Body of pancreas (tissue), 4 donors: Measurements from ENCODE around the gene STON1. TPM values are rescaled to one million over a fixed set of nuclear protein-coding genes. Genes with fewer than 3 reads are reported as not detected.
"Not testable (repeated sequence)": the region's sequence is repeated elsewhere in the genome, so short reads cannot be mapped to it uniquely, and the experiment has no call there.

Experiments used
- ATAC-seq: fragments of 150-250 bp; one replicate; pipeline ENCODE4 v1.9.1; 2016
- DNase-seq, 4 donors: peaks; one replicate each; pipeline ENCODE4 v3.0.0-alpha.2; 2019
- H3K27ac ChIP-seq, 4 donors: fragments of 200-600 bp; sonication (generic); 1 replicate in 3 of 4; 2 replicates in 1 of 4; pipeline versions ENCODE4 v1.5.1 to v1.6.1; 2016 to 2019; ENCODE audit warnings: mild to moderate bottlenecking in 1 of 4, mixed read lengths in 1 of 4, moderate library complexity in 1 of 4
- H3K27me3 ChIP-seq, 2 donors: fragments of 200-600 bp; sonication (generic); one replicate each; pipeline ENCODE4 v1.6.0; 2016; ENCODE audit warnings: mild to moderate bottlenecking in 1 of 2
- H3K36me3 ChIP-seq, 2 donors: fragments of 200-600 bp; sonication (generic); replicated peaks in 1 of 2; 2 replicates each; pipeline ENCODE4 v1.5.1; 2016; ENCODE audit warnings: low read depth in 2 of 2; ENCODE audit not compliant: insufficient read depth in 1 of 2
- H3K4me1 ChIP-seq: fragments of 200-600 bp; sonication (generic); one replicate; pipeline ENCODE4 v1.6.0; 2016
- H3K4me3 ChIP-seq, 2 donors: fragments of 200-600 bp; sonication (generic); 1 replicate in 1 of 2; 2 replicates in 1 of 2; pipeline ENCODE4 v1.5.1; 2016 to 2019
- H3K9me3 ChIP-seq, 3 donors: fragments of 200-600 bp; sonication (generic); 1 replicate in 2 of 3; 2 replicates in 1 of 3; pipeline ENCODE4 v1.5.1; 2016
- CTCF ChIP-seq, 7 experiments: fragments of 450-650 bp in 4 of 7; fragments of 200-600 bp in 3 of 7; sonication (generic) in 3 of 7; IDR thresholded peaks; one replicate each; pipeline ENCODE4 v1.5.1; 2016 to 2019; ENCODE audit warnings: antibody characterized with exemption in 7 of 7
- POLR2A ChIP-seq, 3 donors: fragments of 450-650 bp; IDR thresholded peaks; one replicate each; pipeline ENCODE4 v1.6.1; 2016; ENCODE audit warnings: antibody characterized with exemption in 3 of 3, mild to moderate bottlenecking in 2 of 3
- WGBS, 2 donors: methylation state at CpG; one replicate each; pipeline ENCODE4 v1.1.5; 2017; 5-methylcytosine and 5-hydroxymethylcytosine counted together
- intact Hi-C: fragments of 100-400 bp; cut with DNase I; formaldehyde crosslinking; loops from one replicate; pipeline ENCODE4 v1.15.1; 2023
- total RNA-seq, 2 donors: library from RNA; depleted of rRNA; stranded (reverse); fragments of >200 nt; gene quantifications; one replicate each; pipeline ENCODE4 v1.1.0, GENCODE V29; 2016

STON1 gene
- total RNA-seq, 2 donors from 2014 or later: 9.1 to 24.1 TPM

GRCh38 chr2:48551548-48551947 is 21.6 kb downstream of the STON1 start:
- intact Hi-C loops: no loop called here
- H3K4me3 ChIP-seq: no peak overlapping the region
- 92 to 93% methylated on average over 3 to 4 of the region's 4 CpGs for WGBS, 2 donors
- DNase-seq (no peak), ATAC-seq (no peak)
- H3K27me3 ChIP-seq: no peaks in the 10 kb centered on the region
- H3K36me3 ChIP-seq: no peaks in the 10 kb centered on the region
- H3K27ac ChIP-seq: no peak overlapping the region
- H3K9me3 ChIP-seq: no peaks in the 10 kb centered on the region
- no peaks in the 10 kb centered on the region for H3K4me1 ChIP-seq
- TF ChIP-seq CTCF (IDR thresholded peaks at IDR 0.05) (no peak), POLR2A (IDR thresholded peaks at IDR 0.05) (no peak)

- ATAC-seq, H3K27ac ChIP-seq, H3K36me3 ChIP-seq, H3K9me3 ChIP-seq, H3K4me3 ChIP-seq, H3K4me1 ChIP-seq, H3K27me3 ChIP-seq, intact Hi-C loops, DNase-seq: not testable (repeated sequence)
- 81 to 95% methylated on average over 3 to 7 of the region's 21 CpGs for WGBS, 2 donors
Observed at GRCh38 chr2:48555071-48555470, 25.1 kb downstream of the STON1 start.

- Histone ChIP-seq H3K36me3 (no peaks in the 10 kb centered on the region), H3K4me1 (no peaks in the 10 kb centered on the region), H3K27ac (no peak overlapping the region), H3K9me3 (no peaks in the 10 kb centered on the region), H3K27me3 (no peaks in the 10 kb centered on the region), H3K4me3 (no peak overlapping the region)
- TF ChIP-seq CTCF (IDR thresholded peaks at IDR 0.05) (no peak), POLR2A (IDR thresholded peaks at IDR 0.05) (no peak)
- no peak for DNase-seq
- WGBS, 2 donors: 69 to 77% methylated on average over 1 of the region's 1 CpG
- intact Hi-C loops: no loop called here
- ATAC-seq: no peak
Observed at GRCh38 chr2:48558456-48558855, 28.5 kb downstream of the STON1 start.

- no peak overlapping the region for H3K27ac ChIP-seq
Observed at GRCh38 chr2:48560546-48561209, 30.7 kb downstream of the STON1 start.

GRCh38 chr2:48562281-48562680 is 32.3 kb downstream of the STON1 start:
- no peak overlapping the region for H3K27ac ChIP-seq
- intact Hi-C loops: no loop called here
- no peaks in the 10 kb centered on the region for H3K9me3 ChIP-seq
- no peaks in the 10 kb centered on the region for H3K27me3 ChIP-seq
- DNase-seq (no peak), ATAC-seq (no peak)
- H3K4me3 ChIP-seq: no peak overlapping the region
- H3K36me3 ChIP-seq: no peaks in the 10 kb centered on the region
- 86 to 89% methylated on average over 4 of the region's 4 CpGs for WGBS, 2 donors
- H3K4me1 ChIP-seq: peaks cover 8% of the 10 kb centered on the region
- TF ChIP-seq CTCF (IDR thresholded peaks at IDR 0.05): no peak
- TF ChIP-seq POLR2A (IDR thresholded peaks at IDR 0.05): no peak

More at GRCh38 chr2:48560546-48561209, 30.7 kb downstream of the STON1 start:
- WGBS, 2 donors: 78 to 87% methylated on average over 4 to 5 of the region's 5 CpGs
- Histone ChIP-seq H3K4me1 (no peaks in the 10 kb centered on the region), H3K36me3 (no peaks in the 10 kb centered on the region), H3K4me3 (no peak overlapping the region), H3K27me3 (no peaks in the 10 kb centered on the region), H3K9me3 (no peaks in the 10 kb centered on the region)
- TF ChIP-seq POLR2A (IDR thresholded peaks at IDR 0.05) (no peak), CTCF (IDR thresholded peaks at IDR 0.05) (no peak)
- no peak for DNase-seq
- intact Hi-C loops: no loop called here
- ATAC-seq: no peak
